Colonic mucosa (tissue), 4 donors: ENCODE data around the gene STX2. TPM values are rescaled to one million over a fixed set of nuclear protein-coding genes. Genes with fewer than 3 reads are reported as not detected.

Source experiments
- DNase-seq: peaks from one replicate; pipeline ENCODE4 v3.0.0-alpha.2; 2020
- H3K27ac ChIP-seq: fragments of 200-600 bp; one replicate; pipeline ENCODE4 v1.8.0; 2021
- H3K27me3 ChIP-seq: fragments of 200-600 bp; one replicate; pipeline ENCODE4 v1.8.0; 2021
- H3K36me3 ChIP-seq: fragments of 200-600 bp; one replicate; pipeline ENCODE4 v1.8.0; 2021
- H3K4me1 ChIP-seq: fragments of 200-600 bp; one replicate; pipeline ENCODE4 v1.8.0; 2021; ENCODE audit warnings: mild to moderate bottlenecking
- H3K4me3 ChIP-seq: fragments of 200-600 bp; one replicate; pipeline ENCODE4 v1.8.0; 2021
- H3K9ac ChIP-seq, 2 donors: one replicate each; pipeline ENCODE4 v1.7.0; 2013; ENCODE audit warnings: control low read depth in 2 of 2, low read depth in 2 of 2, low read length in 2 of 2
- H3K9me3 ChIP-seq: fragments of 200-600 bp; one replicate; pipeline ENCODE4 v1.8.0; 2021
- CTCF ChIP-seq: fragments of 200-600 bp; IDR thresholded peaks from one replicate; pipeline ENCODE4 v1.8.0; 2022; ENCODE audit warnings: antibody characterized with exemption, mild to moderate bottlenecking
- intact Hi-C: fragments of 100-400 bp; cut with DNase I; formaldehyde crosslinking; loops from one replicate; pipeline ENCODE4 v1.14.1; 2022
- total RNA-seq, 2 donors: library from RNA; stranded (reverse); fragmentation: NEBNext Ultra II Directional in 1 of 2; extraction: Animal tissue kit (Norgen Biotek cat#: 25700) in 1 of 2; gene quantifications; one replicate each; pipeline ENCODE4 v1.2.1, GENCODE V29; 2021
- donor health status: healthy.
- donor health status: DM: no; HTN: no; CAD: no.
- donor health status: DM: no; HTN: no; CAD: no.

STX2 gene
- total RNA-seq, 2 donors from 2014 or later = 2.1 to 4.8 TPM

GRCh38 chr12:130765186-130765659, 73.8 kb downstream of the STX2 start:
- DNase-seq = no peak
- TF ChIP-seq CTCF = no peak
- no peak overlapping the region for H3K4me3 ChIP-seq
- no peak overlapping the region for H3K27ac ChIP-seq
- no peak overlapping the region for H3K9ac ChIP-seq
- H3K4me1 ChIP-seq = no peaks in the 10 kb centered on the region
- no peaks in the 10 kb centered on the region for H3K36me3 ChIP-seq
- intact Hi-C loops = no loop called here
- H3K27me3 ChIP-seq = no peaks in the 10 kb centered on the region
- no peaks in the 10 kb centered on the region for H3K9me3 ChIP-seq

GRCh38 chr12:130764475-130765185, 74.4 kb downstream of the STX2 start:
- intact Hi-C loops = loop anchor here (5.0 kb wide), 1 partner anchor 53 kb away; no protein-coding TSS in a partner anchor
- TF ChIP-seq CTCF = no peak

GRCh38 chr12:130764073-130764472, 75.0 kb downstream of the STX2 start:
- no peak overlapping the region for H3K9ac ChIP-seq
- H3K9me3 ChIP-seq = no peaks in the 10 kb centered on the region
- H3K4me3 ChIP-seq = no peak overlapping the region
- H3K27ac ChIP-seq = no peak overlapping the region
- no peaks in the 10 kb centered on the region for H3K27me3 ChIP-seq
- DNase-seq = no peak
- intact Hi-C loops = loop anchor here (5.0 kb wide), 1 partner anchor 53 kb away; no protein-coding TSS in a partner anchor
- TF ChIP-seq CTCF = no peak
- no peaks in the 10 kb centered on the region for H3K36me3 ChIP-seq
- no peaks in the 10 kb centered on the region for H3K4me1 ChIP-seq

More at GRCh38 chr12:130764475-130765185, 74.4 kb downstream of the STX2 start:
- H3K9me3 ChIP-seq = no peaks in the 10 kb centered on the region
- DNase-seq = no peak
- H3K4me1 ChIP-seq = no peaks in the 10 kb centered on the region
- H3K36me3 ChIP-seq = no peaks in the 10 kb centered on the region
- H3K27me3 ChIP-seq = no peaks in the 10 kb centered on the region
- H3K9ac ChIP-seq = no peak overlapping the region
- no peak overlapping the region for H3K4me3 ChIP-seq
- no peak overlapping the region for H3K27ac ChIP-seq

GRCh38 chr12:130762319-130762675, 76.8 kb downstream of the STX2 start:
- Histone ChIP-seq H3K9ac (no peak overlapping the region), H3K4me1 (no peaks in the 10 kb centered on the region), H3K4me3 (no peak overlapping the region), H3K36me3 (no peaks in the 10 kb centered on the region), H3K9me3 (no peaks in the 10 kb centered on the region), H3K27ac (no peak overlapping the region), H3K27me3 (no peaks in the 10 kb centered on the region)
- no peak for DNase-seq
- no peak for TF ChIP-seq CTCF
- intact Hi-C loops = loop anchor here (5.0 kb wide), 1 partner anchor 55 kb away; no protein-coding TSS in a partner anchor

- no peak overlapping the region for H3K4me3 ChIP-seq
- no peaks in the 10 kb centered on the region for H3K4me1 ChIP-seq
- DNase-seq = peak; percentile 35
- H3K27me3 ChIP-seq = no peaks in the 10 kb centered on the region
- no peak overlapping the region for H3K9ac ChIP-seq
- intact Hi-C loops = loop anchor here (5.0 kb wide), 1 partner anchor 56 kb away; no protein-coding TSS in a partner anchor
- TF ChIP-seq CTCF = no peak
- H3K36me3 ChIP-seq = no peaks in the 10 kb centered on the region
- no peaks in the 10 kb centered on the region for H3K9me3 ChIP-seq
- no peak overlapping the region for H3K27ac ChIP-seq
Measured at GRCh38 chr12:130761537-130762318, 77.3 kb downstream of the STX2 start.
